Activated T-cell treated with anti-CD3 and anti-CD28 coated beads, Interleukin-2, amount 50 U/mL, for 24 hours (primary cell): ENCODE data around the gene RGS16.
A peak's percentile ranks its signal among the peaks of the same experiment; 100 is the strongest.

Experiments
- DNase-seq: peaks from one replicate; pipeline ENCODE4 v3.0.0-alpha.2; 2020
- H3K27ac Mint-ChIP-seq: 2 replicates; pipeline ENCODE4 v1.8.0; 2020; ENCODE audit warnings: mild to moderate bottlenecking, mixed read lengths
- H3K27me3 Mint-ChIP-seq: 2 replicates; pipeline ENCODE4 v1.8.0; 2020; ENCODE audit warnings: mixed read lengths
- H3K36me3 Mint-ChIP-seq: 2 replicates; pipeline ENCODE4 v1.8.0; 2020; ENCODE audit warnings: low read depth, mixed read lengths
- H3K4me1 Mint-ChIP-seq: 2 replicates; pipeline ENCODE4 v1.8.0; 2020; ENCODE audit warnings: low read depth, mixed read lengths
- H3K4me3 Mint-ChIP-seq: 2 replicates; pipeline ENCODE4 v1.8.0; 2020; ENCODE audit warnings: mild to moderate bottlenecking, moderate library complexity, mixed read lengths
- H3K9me3 Mint-ChIP-seq: 2 replicates; pipeline ENCODE4 v1.8.0; 2020; ENCODE audit warnings: mixed read lengths

Gene RGS16

DNA sequence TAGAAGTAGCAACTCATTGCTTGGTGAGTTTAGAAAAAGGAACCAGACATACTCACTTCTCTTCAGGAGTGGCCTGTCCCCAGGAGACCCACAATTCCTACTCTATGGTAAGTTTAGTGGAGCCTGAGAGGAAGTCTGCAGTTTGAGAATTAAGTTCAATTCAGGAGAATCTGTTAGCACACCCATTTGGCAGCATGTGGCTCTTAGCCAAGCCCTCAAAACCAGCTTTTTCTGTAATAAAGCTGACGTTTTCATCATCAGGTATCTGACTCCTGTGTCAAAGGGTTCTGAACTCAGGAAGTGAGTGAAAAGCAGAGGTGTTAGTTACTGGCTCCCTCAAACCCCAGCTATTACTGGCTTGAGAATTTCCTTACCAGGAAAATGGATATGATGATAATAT, 20.4 kb upstream of the RGS16 start:
- no peaks in the 10 kb centered on the region for H3K27me3 Mint-ChIP-seq
- no peaks in the 10 kb centered on the region for H3K36me3 Mint-ChIP-seq
- H3K27ac Mint-ChIP-seq, result peak overlapping the region; percentile 65
- DNase-seq, result no peak
- no peak overlapping the region for H3K4me3 Mint-ChIP-seq
- H3K4me1 Mint-ChIP-seq, result peaks cover 77% of the 10 kb centered on the region
- no peaks in the 10 kb centered on the region for H3K9me3 Mint-ChIP-seq

DNA sequence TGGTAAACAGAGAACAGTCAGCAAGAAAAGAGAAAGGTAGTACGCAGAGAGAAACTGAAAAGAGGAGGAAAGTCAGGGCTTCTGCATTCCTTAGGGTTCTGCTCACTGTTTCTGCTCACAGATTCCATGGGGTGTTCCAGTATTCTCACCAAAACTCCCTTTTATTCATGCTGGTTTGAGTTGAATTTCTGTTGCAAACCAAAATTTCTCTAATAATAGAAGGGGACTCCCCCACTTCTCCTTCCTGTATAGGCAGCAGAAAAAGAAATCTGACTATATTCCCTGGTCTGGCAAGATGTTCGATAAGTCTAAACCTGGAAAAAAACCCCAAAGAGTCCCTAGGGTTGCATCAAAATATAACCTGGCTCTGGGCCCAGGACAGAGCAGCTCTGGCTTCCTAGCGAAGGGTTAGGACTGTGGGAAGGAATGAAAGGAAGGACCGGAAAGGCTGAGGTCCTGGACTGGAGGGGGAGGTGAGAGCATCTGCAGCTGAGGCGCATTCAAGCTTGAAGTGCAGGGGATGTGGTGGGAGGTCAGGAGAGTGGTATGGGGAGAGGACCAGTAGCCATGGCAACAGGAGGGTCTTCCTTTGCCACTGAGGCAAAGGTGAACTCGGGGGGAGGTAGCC, 18.8 kb upstream of the RGS16 start:
- Mint-ChIP-seq H3K9me3 (peaks cover 3% of the 10 kb centered on the region), H3K4me1 (peaks cover 80% of the 10 kb centered on the region), H3K4me3 (no peak overlapping the region), H3K27ac (peak overlapping the region; percentile 35), H3K27me3 (peaks cover 14% of the 10 kb centered on the region), H3K36me3 (no peaks in the 10 kb centered on the region)
- no peak for DNase-seq

DNA sequence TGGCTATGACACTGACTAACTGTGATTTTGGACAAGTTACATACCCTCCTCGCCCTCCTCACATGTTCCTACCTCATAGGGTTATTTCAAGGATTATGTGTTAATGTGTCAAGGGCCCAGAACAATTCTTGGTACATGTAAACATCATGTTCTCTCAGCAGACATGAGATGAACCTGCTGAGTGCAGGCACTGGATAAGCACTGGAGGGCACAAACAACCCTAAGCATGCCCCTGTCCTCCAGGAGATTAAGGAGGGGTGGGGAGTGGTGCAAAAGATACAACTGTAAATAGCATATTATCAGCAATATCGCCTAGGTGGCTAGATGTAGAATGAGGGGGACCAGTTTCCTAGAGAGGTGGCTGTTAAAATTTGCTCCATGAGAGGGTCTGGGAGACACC, 17.7 kb upstream of the RGS16 start:
- DNase-seq, result no peak
- Mint-ChIP-seq H3K36me3 (no peaks in the 10 kb centered on the region), H3K27ac (no peak overlapping the region), H3K4me3 (no peak overlapping the region), H3K9me3 (peaks cover 3% of the 10 kb centered on the region), H3K27me3 (peaks cover 21% of the 10 kb centered on the region), H3K4me1 (peaks cover 89% of the 10 kb centered on the region)

DNA sequence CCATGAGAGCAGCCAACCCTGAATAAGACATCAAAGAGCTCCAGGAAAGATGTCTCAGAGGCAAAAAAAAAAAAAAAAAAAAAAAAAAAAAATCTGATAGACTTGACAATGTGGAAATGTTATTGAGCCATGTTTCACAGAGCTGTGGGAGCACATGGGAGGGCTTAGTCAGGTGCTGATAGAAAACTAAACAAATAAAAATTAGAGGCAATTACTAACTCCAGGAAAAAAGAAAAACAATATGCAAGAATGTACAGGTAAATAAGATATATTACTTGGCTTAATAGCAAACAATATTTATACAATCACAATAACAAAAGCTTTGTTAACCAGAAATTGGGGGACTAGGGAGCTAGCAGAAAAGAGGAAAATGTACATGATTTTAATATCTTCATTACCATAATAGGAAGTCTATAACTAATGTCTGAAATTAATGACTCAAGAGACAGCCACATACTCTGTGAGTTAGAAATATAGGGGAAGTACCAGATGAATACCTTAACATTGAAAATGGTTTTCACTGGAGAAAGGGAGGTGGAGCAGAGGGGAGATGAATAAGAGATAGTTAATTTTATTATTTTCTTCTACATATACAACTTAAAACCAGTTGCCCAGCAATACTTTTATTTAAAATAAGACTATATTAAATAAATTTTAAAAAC, 16.9 kb upstream of the RGS16 start:
- no peak overlapping the region for H3K27ac Mint-ChIP-seq
- no peak overlapping the region for H3K4me3 Mint-ChIP-seq
- H3K27me3 Mint-ChIP-seq, result peaks cover 27% of the 10 kb centered on the region
- no peaks in the 10 kb centered on the region for H3K36me3 Mint-ChIP-seq
- peaks cover 3% of the 10 kb centered on the region for H3K9me3 Mint-ChIP-seq
- no peak for DNase-seq
- H3K4me1 Mint-ChIP-seq, result peaks cover 89% of the 10 kb centered on the region

DNA sequence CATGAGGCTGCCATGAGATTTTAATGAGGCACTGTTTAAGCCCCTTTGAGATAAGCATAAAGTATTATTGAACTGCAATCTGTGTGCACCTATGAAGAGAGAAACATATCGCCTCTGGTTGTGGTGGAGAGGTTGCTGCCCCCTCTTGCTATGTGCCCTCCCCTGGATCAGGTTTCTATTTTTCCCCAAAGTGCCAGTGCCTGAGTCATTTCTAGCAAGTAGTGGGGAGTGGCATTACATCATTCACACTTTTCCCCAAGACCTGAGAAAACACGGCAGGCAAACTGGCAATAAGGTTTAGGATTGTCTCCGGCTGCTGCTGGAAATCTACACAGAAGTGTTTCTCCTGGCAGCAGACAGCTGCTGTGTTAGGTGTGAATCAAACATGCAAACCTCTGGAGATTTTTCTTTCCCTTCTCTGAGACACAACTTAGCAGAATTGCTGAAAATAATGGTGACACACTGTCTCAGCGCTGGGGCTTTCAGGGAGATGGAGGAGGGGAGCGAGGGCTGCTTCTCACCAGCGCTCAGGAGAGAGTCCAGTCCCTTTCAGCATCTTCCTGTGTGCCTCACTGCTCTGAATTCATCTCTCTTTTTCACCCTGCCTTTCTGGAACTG, 13.7 kb upstream of the RGS16 start:
- H3K9me3 Mint-ChIP-seq, result peaks cover 3% of the 10 kb centered on the region
- no peak for DNase-seq
- H3K36me3 Mint-ChIP-seq, result no peaks in the 10 kb centered on the region
- peaks cover 86% of the 10 kb centered on the region for H3K4me1 Mint-ChIP-seq
- H3K27ac Mint-ChIP-seq, result no peak overlapping the region
- peaks cover 40% of the 10 kb centered on the region for H3K27me3 Mint-ChIP-seq
- no peak overlapping the region for H3K4me3 Mint-ChIP-seq

DNA sequence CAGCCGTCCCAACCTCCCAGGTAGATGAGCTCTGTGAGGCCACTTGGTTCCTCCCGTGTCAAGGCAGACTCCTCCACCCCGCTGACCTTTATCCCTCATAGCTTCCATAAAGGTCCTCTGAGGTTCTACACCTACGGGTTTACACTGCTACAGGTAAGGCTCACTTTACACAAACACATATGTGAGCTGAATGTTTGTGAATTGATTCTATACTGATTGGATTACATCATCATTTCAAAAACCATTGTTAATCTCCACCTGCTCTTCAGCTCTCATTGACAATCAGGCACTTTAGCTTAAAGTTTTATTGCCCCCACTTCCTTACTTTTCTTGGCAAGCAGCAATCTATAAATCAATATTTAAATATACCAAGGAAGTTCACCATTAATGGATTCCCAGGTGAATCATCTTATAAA, 12.8 kb upstream of the RGS16 start:
- peaks cover 81% of the 10 kb centered on the region for H3K4me1 Mint-ChIP-seq
- no peak for DNase-seq
- H3K27ac Mint-ChIP-seq, result peak overlapping the region; percentile 23
- H3K9me3 Mint-ChIP-seq, result peaks cover 3% of the 10 kb centered on the region
- peak overlapping the region; percentile 78 for H3K4me3 Mint-ChIP-seq
- no peaks in the 10 kb centered on the region for H3K36me3 Mint-ChIP-seq
- H3K27me3 Mint-ChIP-seq, result peaks cover 48% of the 10 kb centered on the region

DNA sequence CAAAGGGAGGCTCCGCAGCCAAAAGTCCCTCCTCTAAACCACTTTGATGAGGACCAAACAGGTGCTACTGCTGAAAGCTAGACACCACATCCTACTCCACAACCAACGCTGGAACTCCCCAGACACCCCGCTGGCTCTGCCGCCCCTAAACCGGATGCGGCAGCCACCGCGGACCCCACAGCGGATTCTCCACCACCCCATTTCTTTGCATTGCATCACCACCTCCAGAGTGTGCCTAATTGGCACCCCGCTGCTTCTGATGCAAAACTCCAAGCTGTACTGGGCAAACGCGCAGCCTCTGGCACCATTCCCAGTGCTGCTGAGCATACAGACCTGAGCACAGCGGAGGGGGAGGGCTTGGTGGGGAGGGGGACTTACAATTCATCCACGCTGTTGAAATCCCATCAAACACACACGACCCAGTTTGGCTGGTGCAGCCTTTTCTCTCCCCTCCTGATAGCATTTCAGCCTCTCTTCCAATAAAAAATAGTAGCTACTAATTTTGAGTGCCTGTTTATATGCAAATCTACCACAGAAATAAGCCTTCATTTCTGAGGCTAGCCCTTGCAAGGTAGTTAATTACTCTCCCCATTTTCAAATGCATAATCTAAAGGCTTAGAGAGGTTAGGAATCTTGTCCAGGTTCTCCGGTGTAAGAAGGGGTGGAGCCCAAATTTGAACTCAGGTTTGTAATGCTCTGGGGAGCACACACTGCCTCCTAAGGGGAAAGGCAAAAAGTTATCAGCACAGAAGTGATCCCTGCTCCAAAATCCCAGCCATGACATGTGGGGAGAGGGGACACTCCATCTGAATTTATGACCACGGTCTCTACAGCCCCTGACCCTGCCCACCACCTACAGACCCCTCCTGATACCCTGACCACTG, 12.2 kb upstream of the RGS16 start:
- Mint-ChIP-seq H3K27me3 (peaks cover 50% of the 10 kb centered on the region), H3K4me1 (peaks cover 77% of the 10 kb centered on the region), H3K4me3 (peak overlapping the region; percentile 78), H3K9me3 (peaks cover 3% of the 10 kb centered on the region), H3K27ac (peak overlapping the region; percentile 96), H3K36me3 (no peaks in the 10 kb centered on the region)
- peak; percentile 84 for DNase-seq

DNA sequence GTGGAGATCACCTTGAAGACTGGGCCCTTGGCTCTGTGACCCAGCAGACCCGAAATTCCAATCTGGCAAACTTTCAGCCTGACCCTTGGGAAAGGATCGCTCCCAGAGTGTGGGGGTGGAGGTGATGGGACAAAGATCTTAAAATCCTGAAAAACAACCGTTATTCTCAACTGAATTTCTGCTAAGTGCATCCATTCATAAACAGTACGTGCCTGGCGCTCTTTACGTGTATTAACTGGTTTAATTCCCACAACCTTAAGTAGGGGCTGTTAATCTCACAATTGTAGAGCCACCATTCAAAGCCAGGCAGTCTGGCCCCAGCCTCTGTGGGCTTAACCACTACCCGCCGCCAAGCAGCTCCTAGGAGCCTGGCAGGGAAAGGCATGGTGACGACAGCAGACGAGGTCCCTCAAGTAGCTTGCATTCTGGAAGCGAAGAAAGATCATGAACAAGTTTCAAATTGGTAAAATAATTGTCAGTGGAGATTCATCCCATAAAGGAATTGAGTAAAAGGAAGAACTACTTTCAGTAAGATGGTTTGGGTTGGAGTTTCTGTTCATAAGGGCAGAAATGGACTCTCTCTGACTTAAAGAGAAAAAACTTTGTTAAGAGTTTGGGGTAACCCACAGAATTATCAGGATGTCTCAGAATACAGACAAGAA, 11.4 kb upstream of the RGS16 start:
- Mint-ChIP-seq H3K36me3 (no peaks in the 10 kb centered on the region), H3K9me3 (peaks cover 3% of the 10 kb centered on the region), H3K27me3 (peaks cover 57% of the 10 kb centered on the region), H3K4me3 (peak overlapping the region; percentile 78), H3K27ac (peak overlapping the region; percentile 96), H3K4me1 (peaks cover 73% of the 10 kb centered on the region)
- DNase-seq, result peak; percentile 68

DNA sequence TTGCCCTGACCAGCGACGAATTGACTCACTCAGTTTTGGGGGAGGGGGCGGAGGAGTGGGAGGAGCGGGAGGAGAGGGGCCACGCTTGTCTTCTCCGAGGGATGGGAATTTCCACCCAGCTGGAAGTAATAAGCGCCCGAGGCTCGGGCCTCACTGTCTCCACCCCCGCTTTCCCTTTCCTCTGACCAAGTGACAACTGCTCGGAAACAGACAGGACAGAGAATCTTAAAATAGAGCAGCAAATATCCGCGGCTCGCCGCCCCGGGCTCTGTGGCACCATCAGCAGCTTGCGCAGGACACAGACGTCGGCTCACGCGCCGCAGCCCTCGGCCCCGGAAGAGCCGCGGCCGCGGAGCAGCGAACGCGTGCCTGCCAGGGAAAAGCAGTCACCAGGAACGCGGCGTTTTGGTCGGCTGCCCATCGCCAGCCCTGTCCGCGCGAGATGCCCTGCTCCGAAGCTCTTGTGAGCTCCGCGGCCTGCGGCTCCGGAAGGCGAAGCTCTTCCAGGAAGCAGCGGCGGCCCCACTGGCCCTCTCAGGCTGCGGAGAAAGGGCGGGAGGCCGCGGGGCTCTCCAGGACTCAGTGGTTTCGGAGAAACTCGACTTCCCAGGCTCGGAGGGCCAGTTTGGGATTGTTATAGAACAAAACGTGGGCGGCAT, 10.7 kb upstream of the RGS16 start:
- Mint-ChIP-seq H3K9me3 (peaks cover 3% of the 10 kb centered on the region), H3K4me1 (peaks cover 68% of the 10 kb centered on the region), H3K4me3 (peak overlapping the region; percentile 78), H3K27ac (peak overlapping the region; percentile 96), H3K36me3 (no peaks in the 10 kb centered on the region), H3K27me3 (peaks cover 64% of the 10 kb centered on the region)
- peak; percentile 76 for DNase-seq

DNA sequence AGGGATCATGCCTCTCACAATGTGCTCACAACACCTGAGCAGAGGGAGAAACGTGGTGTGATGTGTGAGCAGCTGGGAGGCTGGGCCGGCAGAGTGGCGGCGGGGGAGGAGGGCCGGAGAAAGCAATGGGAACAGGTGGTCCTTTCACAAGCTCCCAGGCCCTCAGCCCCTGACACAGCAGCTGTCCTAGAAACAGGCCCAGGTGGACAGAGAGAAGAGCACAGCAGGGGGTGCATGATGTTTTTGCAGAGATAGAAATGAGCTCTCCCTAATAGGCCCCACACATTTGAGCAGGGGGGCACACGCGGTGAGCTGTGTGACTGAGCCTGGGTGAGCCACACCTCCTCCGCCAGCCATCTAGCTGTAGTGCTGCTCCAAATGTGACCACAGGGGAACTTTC, 7.6 kb upstream of the RGS16 start:
- Mint-ChIP-seq H3K4me1 (peaks cover 70% of the 10 kb centered on the region), H3K27me3 (peaks cover 56% of the 10 kb centered on the region), H3K27ac (no peak overlapping the region), H3K4me3 (no peak overlapping the region), H3K36me3 (no peaks in the 10 kb centered on the region), H3K9me3 (no peaks in the 10 kb centered on the region)
- no peak for DNase-seq

DNA sequence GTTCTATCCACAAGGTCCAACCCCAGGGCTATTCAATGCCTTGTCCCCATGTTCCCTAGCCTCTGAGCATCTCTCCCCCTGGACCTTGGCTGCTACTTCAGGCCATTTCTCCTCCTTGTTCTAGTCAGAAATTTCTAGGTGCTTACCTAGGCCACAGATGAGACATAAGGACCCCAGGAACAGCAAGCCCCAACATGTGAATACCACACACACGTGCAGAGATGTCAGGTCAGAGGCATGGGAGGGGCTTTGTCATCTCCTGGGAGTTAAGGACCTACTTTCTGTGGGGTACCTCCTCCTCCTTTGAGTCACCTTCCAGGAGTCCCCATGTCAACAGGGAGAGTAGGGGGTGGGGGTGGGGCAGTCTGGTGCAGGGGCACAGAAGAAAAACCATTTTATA, 7.1 kb upstream of the RGS16 start:
- DNase-seq, result no peak
- Mint-ChIP-seq H3K4me3 (no peak overlapping the region), H3K36me3 (no peaks in the 10 kb centered on the region), H3K27me3 (peaks cover 57% of the 10 kb centered on the region), H3K4me1 (peaks cover 70% of the 10 kb centered on the region), H3K9me3 (no peaks in the 10 kb centered on the region), H3K27ac (no peak overlapping the region)

DNA sequence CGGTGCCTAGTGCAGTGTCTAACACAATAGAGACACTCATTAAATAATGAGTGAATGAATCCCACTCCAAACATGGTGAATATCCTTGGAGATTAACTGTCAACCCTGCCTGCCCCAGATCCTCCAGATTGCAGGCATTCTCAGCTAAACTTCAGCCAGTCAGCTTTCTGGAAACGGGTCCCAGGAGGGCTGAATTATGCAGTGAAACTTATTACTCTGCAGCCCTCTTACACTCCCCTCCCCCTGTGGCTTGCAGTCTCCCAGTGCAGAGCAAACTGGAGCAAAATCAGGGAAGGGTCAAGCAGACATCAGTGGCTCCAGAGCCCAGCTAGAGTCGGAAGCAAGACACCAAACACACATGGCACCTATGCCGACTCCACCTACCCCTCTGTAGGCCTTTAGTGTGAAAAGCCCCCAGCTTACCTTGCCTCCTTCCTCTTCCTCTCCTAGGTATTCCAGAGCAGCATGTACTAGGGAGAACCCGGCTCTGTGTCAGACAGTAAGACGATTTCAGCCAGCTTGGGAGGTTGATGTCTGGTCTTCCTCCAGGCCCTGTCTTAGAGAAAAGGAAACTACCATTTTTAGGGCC, 6.5 kb upstream of the RGS16 start:
- Mint-ChIP-seq H3K4me1 (peaks cover 63% of the 10 kb centered on the region), H3K27me3 (peaks cover 57% of the 10 kb centered on the region), H3K36me3 (no peaks in the 10 kb centered on the region), H3K4me3 (no peak overlapping the region), H3K27ac (no peak overlapping the region), H3K9me3 (no peaks in the 10 kb centered on the region)
- no peak for DNase-seq

DNA sequence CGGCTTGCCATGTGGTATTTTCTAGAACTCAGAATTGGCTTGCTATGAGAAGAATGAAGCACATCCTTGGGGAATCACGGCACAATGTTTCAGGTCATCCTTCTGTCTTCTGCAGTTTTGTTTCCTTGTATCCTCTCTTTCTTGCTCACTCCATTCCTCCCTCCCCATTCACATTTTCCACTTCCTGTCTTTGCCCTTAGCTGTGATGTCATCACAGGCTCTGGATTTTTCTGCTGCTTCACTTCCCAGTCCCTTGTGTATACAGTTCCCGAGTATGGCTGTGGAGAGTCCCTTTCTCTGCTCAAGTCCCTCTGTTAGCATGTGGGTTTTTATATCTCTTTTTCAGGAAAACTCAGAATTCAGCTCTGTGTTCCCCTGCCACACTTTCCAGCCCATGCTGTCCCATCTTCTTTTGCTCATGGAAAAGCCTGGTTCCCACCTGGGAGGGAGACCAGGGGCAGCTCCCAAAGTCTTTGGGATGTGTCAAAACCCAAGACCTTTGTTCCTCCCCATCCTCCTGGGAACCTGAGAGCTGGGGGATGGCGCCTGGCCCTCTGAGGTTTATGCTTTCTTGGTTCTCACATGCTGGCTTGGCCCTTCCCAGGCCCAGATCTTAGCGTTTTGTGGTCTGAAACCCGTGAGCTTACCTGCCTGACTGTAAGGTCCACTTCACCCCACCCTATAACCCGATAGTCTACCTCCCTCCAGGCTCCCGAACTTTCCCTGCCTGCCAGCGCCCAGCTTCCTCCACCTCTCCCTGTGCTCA, 4.8 kb upstream of the RGS16 start:
- peaks cover 61% of the 10 kb centered on the region for H3K27me3 Mint-ChIP-seq
- DNase-seq, result no peak
- H3K4me1 Mint-ChIP-seq, result peaks cover 59% of the 10 kb centered on the region
- no peak overlapping the region for H3K4me3 Mint-ChIP-seq
- no peak overlapping the region for H3K27ac Mint-ChIP-seq
- H3K36me3 Mint-ChIP-seq, result no peaks in the 10 kb centered on the region
- H3K9me3 Mint-ChIP-seq, result no peaks in the 10 kb centered on the region
